ENCODE results near the gene SH3BGR. TPM values are rescaled to one million over a fixed set of nuclear protein-coding genes. Genes with fewer than 3 reads are reported as not detected.

The SH3BGR gene
- total and polyA plus RNA-seq, 2 donors (not counting 1 experiment from before 2014, with no cell fraction given): 1.8 to 6.8 TPM

DNA sequence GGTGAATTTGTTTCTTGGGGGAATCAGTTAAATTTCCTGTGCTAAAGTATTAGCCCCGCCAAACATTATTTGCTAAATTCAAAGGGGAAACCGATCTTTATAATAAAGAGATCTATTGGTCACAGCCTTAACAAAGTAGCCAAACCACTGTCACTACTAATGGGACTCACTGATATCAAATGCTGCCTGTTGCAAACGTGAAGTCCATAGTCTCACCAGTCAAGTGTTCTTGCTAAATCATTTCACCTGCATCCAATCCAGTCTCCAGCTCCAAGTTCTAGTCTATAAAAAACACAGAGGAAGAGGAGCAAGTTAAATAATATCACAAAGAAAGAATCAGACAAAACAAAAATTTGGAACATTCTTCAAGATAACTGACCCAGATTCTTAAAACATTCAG, 30.1 kb downstream of the SH3BGR start:
- no peaks in the 10 kb centered on the region for H3K9me3 ChIP-seq (ENCODE audit: control insufficient read depth, insufficient read depth, low read depth, low read length)
- H3K36me3 ChIP-seq (ENCODE audit: control insufficient read depth, insufficient read depth, low read length): no peaks in the 10 kb centered on the region
- H3K27ac ChIP-seq (ENCODE audit: insufficient read depth, low read length): no peak overlapping the region
- H3K4me1 ChIP-seq (ENCODE audit: control insufficient read depth, extremely low read depth, insufficient read depth, low read length): no peaks in the 10 kb centered on the region
- no peaks in the 10 kb centered on the region for H4K20me1 ChIP-seq (ENCODE audit: control insufficient read depth, extremely low read depth, insufficient read depth, low read length)
- H3K79me2 ChIP-seq (ENCODE audit: control insufficient read depth, insufficient read depth, low read length): no peaks in the 10 kb centered on the region
- H3K9ac ChIP-seq (ENCODE audit: insufficient read depth, low read length): no peak overlapping the region
- H3K4me3 ChIP-seq (replicated peaks in 1 of 4; ENCODE audit: control extremely low read depth in 1 of 4, insufficient read depth in 1 of 4, low read depth in 3 of 4, low read length in 4 of 4): no peak overlapping the region
- H3K27me3 ChIP-seq (ENCODE audit: control insufficient read depth, insufficient read depth, low read length): no peaks in the 10 kb centered on the region
- no peak for DNase-seq (ENCODE audit: low read depth in 2 of 2)
- TF ChIP-seq EZH2 (IDR thresholded peaks at IDR 0.05; ENCODE audit: low read length, missing control alignments): no peak
- TF ChIP-seq, protein P1, sequence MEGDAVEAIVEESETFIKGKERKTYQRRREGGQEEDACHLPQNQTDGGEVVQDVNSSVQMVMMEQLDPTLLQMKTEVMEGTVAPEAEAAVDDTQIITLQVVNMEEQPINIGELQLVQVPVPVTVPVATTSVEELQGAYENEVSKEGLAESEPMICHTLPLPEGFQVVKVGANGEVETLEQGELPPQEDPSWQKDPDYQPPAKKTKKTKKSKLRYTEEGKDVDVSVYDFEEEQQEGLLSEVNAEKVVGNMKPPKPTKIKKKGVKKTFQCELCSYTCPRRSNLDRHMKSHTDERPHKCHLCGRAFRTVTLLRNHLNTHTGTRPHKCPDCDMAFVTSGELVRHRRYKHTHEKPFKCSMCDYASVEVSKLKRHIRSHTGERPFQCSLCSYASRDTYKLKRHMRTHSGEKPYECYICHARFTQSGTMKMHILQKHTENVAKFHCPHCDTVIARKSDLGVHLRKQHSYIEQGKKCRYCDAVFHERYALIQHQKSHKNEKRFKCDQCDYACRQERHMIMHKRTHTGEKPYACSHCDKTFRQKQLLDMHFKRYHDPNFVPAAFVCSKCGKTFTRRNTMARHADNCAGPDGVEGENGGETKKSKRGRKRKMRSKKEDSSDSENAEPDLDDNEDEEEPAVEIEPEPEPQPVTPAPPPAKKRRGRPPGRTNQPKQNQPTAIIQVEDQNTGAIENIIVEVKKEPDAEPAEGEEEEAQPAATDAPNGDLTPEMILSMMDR (conservative IDR thresholded peaks at IDR 0.05 in 1 of 2, IDR thresholded peaks at IDR 0.05 in 1 of 2; ENCODE audit: low read depth in 1 of 2, low read length in 2 of 2): no peak
- no peak overlapping the region for H3K4me2 ChIP-seq (ENCODE audit: extremely low read depth, insufficient read depth, low read length)
- no peak overlapping the region for H2AFZ ChIP-seq (ENCODE audit: low read length)

DNA sequence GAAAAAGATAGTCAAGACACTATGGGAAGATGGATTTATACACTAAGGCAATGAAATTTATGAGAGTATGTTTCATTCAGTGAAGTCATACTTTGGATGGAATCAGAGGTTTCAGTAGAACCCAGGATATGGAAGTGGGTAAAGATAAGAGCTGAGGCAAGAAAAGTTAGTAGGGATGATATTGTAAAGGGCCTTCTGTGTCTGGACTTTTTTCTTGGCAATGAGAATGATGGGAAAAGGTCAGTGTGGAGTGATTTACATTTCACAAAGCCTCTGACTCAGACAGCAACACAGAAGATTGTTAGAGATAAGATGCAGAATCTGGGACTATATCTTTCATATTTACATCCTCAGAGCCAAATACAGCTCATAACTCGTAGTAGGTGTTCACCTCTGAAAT, 32.1 kb downstream of the SH3BGR start:
- Histone ChIP-seq H3K4me1 (ENCODE audit: control insufficient read depth, extremely low read depth, insufficient read depth, low read length) (no peaks in the 10 kb centered on the region), H3K4me3 (replicated peaks in 1 of 4; ENCODE audit: control extremely low read depth in 1 of 4, insufficient read depth in 1 of 4, low read depth in 3 of 4, low read length in 4 of 4) (no peak overlapping the region), H3K9ac (ENCODE audit: insufficient read depth, low read length) (no peak overlapping the region), H2AFZ (ENCODE audit: low read length) (no peak overlapping the region), H4K20me1 (ENCODE audit: control insufficient read depth, extremely low read depth, insufficient read depth, low read length) (no peaks in the 10 kb centered on the region), H3K27me3 (ENCODE audit: control insufficient read depth, insufficient read depth, low read length) (no peaks in the 10 kb centered on the region), H3K4me2 (ENCODE audit: extremely low read depth, insufficient read depth, low read length) (no peak overlapping the region), H3K36me3 (ENCODE audit: control insufficient read depth, insufficient read depth, low read length) (no peaks in the 10 kb centered on the region), H3K9me3 (ENCODE audit: control insufficient read depth, insufficient read depth, low read depth, low read length) (no peaks in the 10 kb centered on the region), H3K79me2 (ENCODE audit: control insufficient read depth, insufficient read depth, low read length) (no peaks in the 10 kb centered on the region), H3K27ac (ENCODE audit: insufficient read depth, low read length) (no peak overlapping the region)
- TF ChIP-seq EZH2 (IDR thresholded peaks at IDR 0.05; ENCODE audit: low read length, missing control alignments): no peak
- TF ChIP-seq, protein P1 (conservative IDR thresholded peaks at IDR 0.05 in 1 of 2, IDR thresholded peaks at IDR 0.05 in 1 of 2; ENCODE audit: low read depth in 1 of 2, low read length in 2 of 2): no peak
- peak; percentile 36 to 74 for DNase-seq (ENCODE audit: low read depth in 2 of 2)

- DNase-seq (ENCODE audit: low read depth in 2 of 2): peak in 1 of 2 donors; percentile 17
- no peak for TF ChIP-seq EZH2 (IDR thresholded peaks at IDR 0.05; ENCODE audit: low read length, missing control alignments)
- TF ChIP-seq, protein P1 (conservative IDR thresholded peaks at IDR 0.05 in 1 of 2, IDR thresholded peaks at IDR 0.05 in 1 of 2; ENCODE audit: low read depth in 1 of 2, low read length in 2 of 2): no peak
Measured at GRCh38 chr21:39484711-39485276, 33.0 kb downstream of the SH3BGR start.

More at GRCh38 chr21:39484711-39485276, 33.0 kb downstream of the SH3BGR start:
- H4K20me1 ChIP-seq (ENCODE audit: control insufficient read depth, extremely low read depth, insufficient read depth, low read length): no peaks in the 10 kb centered on the region
- H3K36me3 ChIP-seq (ENCODE audit: control insufficient read depth, insufficient read depth, low read length): no peaks in the 10 kb centered on the region
- H2AFZ ChIP-seq (ENCODE audit: low read length): no peak overlapping the region
- no peak overlapping the region for H3K4me3 ChIP-seq (replicated peaks in 1 of 4; ENCODE audit: control extremely low read depth in 1 of 4, insufficient read depth in 1 of 4, low read depth in 3 of 4, low read length in 4 of 4)
- no peaks in the 10 kb centered on the region for H3K9me3 ChIP-seq (ENCODE audit: control insufficient read depth, insufficient read depth, low read depth, low read length)
- no peak overlapping the region for H3K27ac ChIP-seq (ENCODE audit: insufficient read depth, low read length)
- no peak overlapping the region for H3K4me2 ChIP-seq (ENCODE audit: extremely low read depth, insufficient read depth, low read length)
- no peaks in the 10 kb centered on the region for H3K4me1 ChIP-seq (ENCODE audit: control insufficient read depth, extremely low read depth, insufficient read depth, low read length)
- no peak overlapping the region for H3K9ac ChIP-seq (ENCODE audit: insufficient read depth, low read length)
- no peaks in the 10 kb centered on the region for H3K79me2 ChIP-seq (ENCODE audit: control insufficient read depth, insufficient read depth, low read length)
- H3K27me3 ChIP-seq (ENCODE audit: control insufficient read depth, insufficient read depth, low read length): no peaks in the 10 kb centered on the region

All from fibroblast of lung (primary cell).